HG02943 (cell line): ENCODE data around the gene ANKRD36C.
"Not testable (repeated sequence)": the region's sequence is repeated elsewhere in the genome, so short reads cannot be mapped to it uniquely, and the experiment has no call there.

Experiments
- ATAC-seq: cut with Tn5 transposase; IDR thresholded peaks from one replicate; pipeline ENCODE4 v1.9.1; 2021; ENCODE audit warnings: mild to moderate bottlenecking, low read depth, moderate library complexity; ENCODE audit not compliant: unreplicated experiment

Gene ANKRD36C

DNA sequence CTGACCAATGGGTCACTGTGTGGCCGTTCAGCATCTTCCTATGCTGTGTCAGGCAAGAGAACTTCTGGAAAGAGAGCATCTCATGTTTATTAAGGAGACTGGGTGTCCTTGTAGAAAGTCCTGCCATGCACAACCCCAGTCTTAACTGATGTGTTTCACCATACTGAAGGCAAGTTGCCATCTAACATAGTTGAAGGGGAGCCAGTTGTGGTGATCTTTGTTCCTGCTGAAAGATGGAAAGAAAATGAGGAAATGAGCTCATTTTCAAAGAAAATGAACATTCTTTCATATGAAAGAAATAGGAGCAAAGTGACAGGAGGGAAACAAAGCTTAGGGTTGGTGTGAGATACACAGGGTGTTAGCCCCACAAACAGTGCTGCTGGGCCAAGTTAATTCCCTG lies 178.3 kb downstream of the ANKRD36C start:
- ATAC-seq, result not testable (repeated sequence)

DNA sequence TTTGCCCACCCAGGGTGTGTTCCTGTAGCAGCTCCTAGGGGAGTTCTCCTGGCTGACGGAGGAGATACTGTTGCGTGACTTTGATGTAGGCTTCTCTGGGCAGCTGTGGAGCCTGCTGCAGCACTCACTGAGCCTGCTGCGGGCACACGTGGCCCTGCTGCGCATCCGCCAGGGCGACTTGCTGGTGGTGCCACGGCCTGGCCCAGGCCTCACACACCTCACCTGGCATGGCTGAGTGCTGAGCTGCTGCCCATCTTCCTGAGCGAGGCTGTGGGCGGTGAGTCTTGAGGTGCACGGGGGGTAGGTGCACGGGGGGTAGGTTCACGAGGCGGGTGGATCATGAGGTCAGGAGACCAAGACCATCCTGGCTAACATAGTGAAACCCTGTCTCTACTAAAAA lies 191.7 kb downstream of the ANKRD36C start:
- no peak for ATAC-seq

- ATAC-seq, result not testable (repeated sequence)
These were observed 192.3 kb downstream of the ANKRD36C start for GRCh38 chr2:95799147-95799889.

DNA sequence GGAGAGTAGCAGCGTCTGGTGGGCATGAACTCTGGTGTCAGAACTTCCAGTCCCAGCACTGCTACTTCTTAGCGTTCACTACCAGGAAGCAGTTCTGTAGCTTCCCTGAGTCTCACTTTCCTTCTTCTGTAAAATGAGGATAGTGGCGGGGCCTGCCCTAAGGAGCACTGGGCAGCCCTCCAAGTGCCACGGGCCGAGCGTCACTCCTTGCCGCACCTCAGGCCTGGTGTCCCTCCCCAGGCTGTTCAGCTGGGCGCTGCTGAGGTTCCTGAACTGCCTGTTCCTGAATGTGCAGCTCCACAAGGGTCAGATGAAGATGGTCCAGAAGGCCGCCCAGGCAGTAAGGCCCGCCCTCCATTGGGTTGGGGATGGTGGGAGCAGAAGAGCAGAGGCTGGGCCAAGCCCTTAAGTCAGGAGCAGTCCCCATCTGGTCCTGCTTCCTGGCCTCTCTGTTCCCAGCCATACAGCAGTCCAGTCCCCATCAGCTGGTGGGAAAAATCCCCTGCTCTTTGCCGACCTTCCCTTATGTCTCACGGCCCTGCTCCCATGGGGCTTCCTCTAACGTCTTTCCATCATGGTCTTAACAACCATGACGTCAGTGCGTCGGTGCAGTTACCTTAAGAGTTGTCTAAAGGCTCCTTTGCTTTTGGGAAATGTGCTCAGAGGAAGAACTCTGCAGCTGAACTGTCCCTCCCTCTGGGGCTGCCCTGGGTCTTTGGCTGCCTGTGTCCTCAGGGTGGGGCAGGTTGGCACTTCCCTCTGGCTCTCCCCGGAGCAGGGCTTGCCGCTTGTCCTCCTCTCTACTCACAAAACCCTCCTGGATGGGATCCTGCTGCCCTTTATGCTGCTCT lies 195.2 kb downstream of the ANKRD36C start:
- ATAC-seq, result not testable (repeated sequence)

DNA sequence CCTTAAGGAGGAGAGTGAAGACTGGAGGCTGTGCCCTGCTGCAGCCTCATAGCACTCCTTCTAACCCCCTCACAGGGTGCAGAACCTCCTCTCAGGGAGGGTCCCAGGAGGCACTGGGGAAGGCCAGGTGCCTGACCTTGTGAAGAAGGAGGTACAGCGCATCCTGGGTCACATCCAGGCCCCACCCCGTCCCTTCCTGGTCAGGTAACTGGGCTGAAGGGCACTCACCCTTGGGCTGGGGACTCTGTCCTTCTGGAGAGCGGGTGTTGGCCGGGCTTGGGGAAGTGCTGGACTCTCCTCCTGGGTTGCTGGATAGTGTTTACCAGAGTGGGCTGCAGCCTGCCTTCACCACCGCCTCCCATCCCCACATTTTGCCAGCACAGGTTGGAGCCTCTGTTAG lies 197.7 kb downstream of the ANKRD36C start:
- not testable (repeated sequence) for ATAC-seq

DNA sequence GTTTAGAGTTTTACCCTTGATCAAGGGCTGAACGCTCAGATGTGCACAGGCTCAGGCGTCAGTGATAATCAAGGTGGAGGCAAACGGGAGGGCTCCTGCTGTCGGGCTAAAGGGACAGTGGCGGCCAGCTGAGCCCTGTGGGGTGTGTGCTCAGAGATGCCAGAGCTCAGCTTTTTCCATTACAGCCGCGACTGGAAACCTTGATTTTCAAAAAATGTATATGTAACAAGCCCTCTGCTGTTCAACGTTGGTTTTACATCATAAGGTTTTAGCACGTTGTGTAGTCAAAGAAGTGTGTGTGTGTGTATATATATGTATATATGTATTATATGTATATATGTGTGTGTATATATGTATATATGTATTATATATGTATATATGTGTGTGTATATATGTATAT lies 201.4 kb downstream of the ANKRD36C start:
- not testable (repeated sequence) for ATAC-seq

DNA sequence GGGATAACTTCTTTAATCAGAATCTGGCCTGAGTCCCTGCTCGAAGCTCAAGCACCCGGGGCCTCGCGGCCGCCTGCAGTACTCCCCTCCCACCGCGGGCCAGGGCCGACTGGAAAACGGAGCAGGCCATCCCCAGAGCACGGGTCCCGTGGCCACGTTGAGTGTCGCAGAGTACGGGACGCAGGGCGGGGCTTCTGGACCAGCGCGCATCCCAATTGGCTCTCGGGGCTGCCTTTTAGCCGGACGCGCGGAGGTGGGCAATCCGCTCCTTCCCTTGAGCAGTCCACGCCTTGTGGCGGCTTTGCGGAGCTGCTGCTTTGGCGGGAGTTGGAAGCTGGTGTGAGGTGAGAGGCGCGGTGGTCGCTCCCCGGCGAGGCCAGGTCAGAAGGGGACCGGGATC lies 202.2 kb downstream of the ANKRD36C start:
- ATAC-seq, result not testable (repeated sequence)

- ATAC-seq, result not testable (repeated sequence)
These were observed 203.0 kb downstream of the ANKRD36C start for GRCh38 chr2:95788642-95789041.
